Liver (tissue), 3 donors: ENCODE results near the gene E2F7.
"Not testable (repeated sequence)": the region's sequence is repeated elsewhere in the genome, so short reads cannot be mapped to it uniquely, and the experiment has no call there.

Experiments
- EGR1 ChIP-seq, 2 donors: IDR thresholded peaks; 2 replicates each; pipeline ENCODE4 v1.6.1; 2016 to 2018; ENCODE audit warnings: antibody characterized with exemption in 2 of 2, low read depth in 2 of 2
- GABPA ChIP-seq, 2 donors: IDR thresholded peaks in 1 of 2; conservative IDR thresholded peaks in 1 of 2; 2 replicates each; pipeline ENCODE4 v1.6.1; 2016; ENCODE audit warnings: antibody characterized with exemption in 2 of 2, mild to moderate bottlenecking in 1 of 2, moderate library complexity in 1 of 2
- JUND ChIP-seq, 2 donors: IDR thresholded peaks; 2 replicates each; pipeline ENCODE4 v1.6.1; 2016; ENCODE audit warnings: antibody characterized with exemption in 2 of 2
- RXRA ChIP-seq, 2 donors: IDR thresholded peaks; 2 replicates each; pipeline ENCODE4 v1.6.1; 2017 to 2018; ENCODE audit warnings: antibody characterized with exemption in 2 of 2, mild to moderate bottlenecking in 1 of 2
- YY1 ChIP-seq: IDR thresholded peaks from 2 replicates; pipeline ENCODE4 v1.6.1; 2016; ENCODE audit warnings: antibody characterized with exemption, mild to moderate bottlenecking
- TF ChIP-seq, protein P1 (sequence below): fragments of 150-350 bp; IDR thresholded peaks from 2 replicates; pipeline ENCODE4 v1.5.1; 2017; ENCODE audit warnings: improper control_type of control experiment, low read depth, low read length; ENCODE audit not compliant: missing input control
- TF ChIP-seq, protein P2 (sequence below): IDR thresholded peaks from 2 replicates; pipeline ENCODE4 v1.6.1; 2016; ENCODE audit warnings: antibody characterized with exemption
- TF ChIP-seq, protein P3 (sequence below): IDR thresholded peaks from 2 replicates; pipeline ENCODE4 v1.6.1; 2016; ENCODE audit warnings: antibody characterized with exemption
- donor health status: healthy.
- donor health status: healthy.

DNA sequence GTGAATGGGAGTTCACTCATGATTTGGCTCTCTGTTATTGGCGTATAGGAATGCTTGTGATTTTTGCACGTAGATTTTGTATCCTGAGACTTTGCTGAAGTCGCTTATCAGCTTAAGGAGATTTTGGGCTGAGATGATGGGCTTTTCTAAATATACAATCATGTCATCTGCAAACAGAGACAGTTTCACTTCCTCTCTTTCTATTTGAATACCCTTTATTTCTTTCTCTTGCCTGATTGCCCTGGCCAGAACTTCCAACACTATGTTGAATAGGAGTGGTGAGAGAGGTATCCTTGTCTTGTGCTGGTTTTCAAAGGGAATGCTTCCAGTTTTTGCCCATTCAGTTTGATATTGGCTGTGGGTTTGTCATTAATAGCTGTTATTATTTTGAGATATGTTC lies 26.9 kb upstream of the E2F7 start:
- not testable (repeated sequence) for TF ChIP-seq YY1; JUND (IDR thresholded peaks at IDR 0.05); RXRA (IDR thresholded peaks at IDR 0.05); GABPA (IDR thresholded peaks at IDR 0.05 in 1 of 2, conservative IDR thresholded peaks at IDR 0.05 in 1 of 2); EGR1 (IDR thresholded peaks at IDR 0.05; ENCODE audit: low read depth in 2 of 2)
- TF ChIP-seq, protein P1, sequence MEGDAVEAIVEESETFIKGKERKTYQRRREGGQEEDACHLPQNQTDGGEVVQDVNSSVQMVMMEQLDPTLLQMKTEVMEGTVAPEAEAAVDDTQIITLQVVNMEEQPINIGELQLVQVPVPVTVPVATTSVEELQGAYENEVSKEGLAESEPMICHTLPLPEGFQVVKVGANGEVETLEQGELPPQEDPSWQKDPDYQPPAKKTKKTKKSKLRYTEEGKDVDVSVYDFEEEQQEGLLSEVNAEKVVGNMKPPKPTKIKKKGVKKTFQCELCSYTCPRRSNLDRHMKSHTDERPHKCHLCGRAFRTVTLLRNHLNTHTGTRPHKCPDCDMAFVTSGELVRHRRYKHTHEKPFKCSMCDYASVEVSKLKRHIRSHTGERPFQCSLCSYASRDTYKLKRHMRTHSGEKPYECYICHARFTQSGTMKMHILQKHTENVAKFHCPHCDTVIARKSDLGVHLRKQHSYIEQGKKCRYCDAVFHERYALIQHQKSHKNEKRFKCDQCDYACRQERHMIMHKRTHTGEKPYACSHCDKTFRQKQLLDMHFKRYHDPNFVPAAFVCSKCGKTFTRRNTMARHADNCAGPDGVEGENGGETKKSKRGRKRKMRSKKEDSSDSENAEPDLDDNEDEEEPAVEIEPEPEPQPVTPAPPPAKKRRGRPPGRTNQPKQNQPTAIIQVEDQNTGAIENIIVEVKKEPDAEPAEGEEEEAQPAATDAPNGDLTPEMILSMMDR = not testable (repeated sequence)
- TF ChIP-seq, protein P2, sequence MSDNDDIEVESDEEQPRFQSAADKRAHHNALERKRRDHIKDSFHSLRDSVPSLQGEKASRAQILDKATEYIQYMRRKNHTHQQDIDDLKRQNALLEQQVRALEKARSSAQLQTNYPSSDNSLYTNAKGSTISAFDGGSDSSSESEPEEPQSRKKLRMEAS = not testable (repeated sequence)
- TF ChIP-seq, protein P3, sequence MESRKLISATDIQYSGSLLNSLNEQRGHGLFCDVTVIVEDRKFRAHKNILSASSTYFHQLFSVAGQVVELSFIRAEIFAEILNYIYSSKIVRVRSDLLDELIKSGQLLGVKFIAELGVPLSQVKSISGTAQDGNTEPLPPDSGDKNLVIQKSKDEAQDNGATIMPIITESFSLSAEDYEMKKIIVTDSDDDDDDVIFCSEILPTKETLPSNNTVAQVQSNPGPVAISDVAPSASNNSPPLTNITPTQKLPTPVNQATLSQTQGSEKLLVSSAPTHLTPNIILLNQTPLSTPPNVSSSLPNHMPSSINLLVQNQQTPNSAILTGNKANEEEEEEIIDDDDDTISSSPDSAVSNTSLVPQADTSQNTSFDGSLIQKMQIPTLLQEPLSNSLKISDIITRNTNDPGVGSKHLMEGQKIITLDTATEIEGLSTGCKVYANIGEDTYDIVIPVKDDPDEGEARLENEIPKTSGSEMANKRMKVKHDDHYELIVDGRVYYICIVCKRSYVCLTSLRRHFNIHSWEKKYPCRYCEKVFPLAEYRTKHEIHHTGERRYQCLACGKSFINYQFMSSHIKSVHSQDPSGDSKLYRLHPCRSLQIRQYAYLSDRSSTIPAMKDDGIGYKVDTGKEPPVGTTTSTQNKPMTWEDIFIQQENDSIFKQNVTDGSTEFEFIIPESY = not testable (repeated sequence)
